Embryonic facial prominence (tissue), 1 donor: ENCODE results near the gene ELN.
A peak's percentile ranks its signal among the peaks of the same experiment; 100 is the strongest.
"Not testable (repeated sequence)": the region's sequence is repeated elsewhere in the genome, so short reads cannot be mapped to it uniquely, and the experiment has no call there.

Experiments used
- DNase-seq: peaks from one replicate; pipeline ENCODE4 v3.0.0-alpha.2; 2016; ENCODE audit errors: extremely low spot score

ELN gene

GRCh38 chr7:74027683-74028320 is at the start of gene ELN:
TSS of gene ELN (plus strand) at chr7:74028173. CDS start at chr7:74028188, 15 bp downstream.
- DNase-seq, result peak; percentile 79

GRCh38 chr7:73978661-73979563 is 49.1 kb upstream of the ELN start:
- no peak for DNase-seq

- not testable (repeated sequence) for DNase-seq
Observed at GRCh38 chr7:73979656-73980055, 48.3 kb upstream of the ELN start.

GRCh38 chr7:73980206-73980605 is 47.8 kb upstream of the ELN start:
- DNase-seq, result no peak

GRCh38 chr7:73981933-73982332 is 46.0 kb upstream of the ELN start:
- no peak for DNase-seq

- no peak for DNase-seq
Observed at GRCh38 chr7:73983437-73984164, 44.4 kb upstream of the ELN start.

GRCh38 chr7:73984481-73985205 is 43.3 kb upstream of the ELN start:
- no peak for DNase-seq

- no peak for DNase-seq
Observed at GRCh38 chr7:73985737-73986141, 42.2 kb upstream of the ELN start.

- no peak for DNase-seq
Observed at GRCh38 chr7:73986158-73986631, 41.8 kb upstream of the ELN start.

GRCh38 chr7:73987298-73987697 is 40.7 kb upstream of the ELN start:
- DNase-seq, result no peak

GRCh38 chr7:73988197-73988596 is 39.8 kb upstream of the ELN start:
- no peak for DNase-seq

- no peak for DNase-seq
Observed at GRCh38 chr7:73991522-73992100, 36.4 kb upstream of the ELN start.

GRCh38 chr7:73992101-73992562 is 35.8 kb upstream of the ELN start:
- DNase-seq, result no peak

- no peak for DNase-seq
Observed at GRCh38 chr7:73994023-73994422, 34.0 kb upstream of the ELN start.

- DNase-seq, result no peak
Observed at GRCh38 chr7:73994761-73995160, 33.2 kb upstream of the ELN start.

- no peak for DNase-seq
Observed at GRCh38 chr7:73995330-73995729, 32.6 kb upstream of the ELN start.

- no peak for DNase-seq
Observed at GRCh38 chr7:73995821-73996511, 32.0 kb upstream of the ELN start.

- DNase-seq, result no peak
Observed at GRCh38 chr7:73997056-73997455, 30.9 kb upstream of the ELN start.

GRCh38 chr7:73999664-74000435 is 28.1 kb upstream of the ELN start:
- no peak for DNase-seq
